Fibroblast of pulmonary artery (primary cell): ENCODE results near the gene MESP1.

Experiments used
- DNase-seq: peaks from one replicate; pipeline ENCODE4 v3.0.0-alpha.2; 2010; ENCODE audit warnings: low read depth
- H3K4me3 ChIP-seq: replicated peaks from 2 replicates; pipeline ENCODE4 v1.5.1; 2011; ENCODE audit warnings: low read depth, mild to moderate bottlenecking, control low read depth, low read length, moderate library complexity
- CTCF ChIP-seq: IDR thresholded peaks from 2 replicates; pipeline ENCODE4 v1.5.1; 2011; ENCODE audit warnings: mild to moderate bottlenecking, control low read depth, low read length, inconsistent platforms; ENCODE audit errors: missing control alignments

Gene MESP1

GRCh38 chr15:89766357-89767311, 15.6 kb upstream of the MESP1 start:
- H3K4me3 ChIP-seq = no peak overlapping the region
- TF ChIP-seq CTCF = no peak
- DNase-seq = no peak

GRCh38 chr15:89765694-89766093, 14.6 kb upstream of the MESP1 start:
- no peak for TF ChIP-seq CTCF
- DNase-seq = no peak
- H3K4me3 ChIP-seq = no peak overlapping the region

GRCh38 chr15:89761929-89762328, 10.9 kb upstream of the MESP1 start:
- H3K4me3 ChIP-seq = no peak overlapping the region
- no peak for TF ChIP-seq CTCF
- no peak for DNase-seq

GRCh38 chr15:89761009-89761831, 10.2 kb upstream of the MESP1 start:
- DNase-seq = no peak
- TF ChIP-seq CTCF = no peak
- H3K4me3 ChIP-seq = no peak overlapping the region

- TF ChIP-seq CTCF = peak; percentile 99
- DNase-seq = peak; percentile 76
- H3K4me3 ChIP-seq = no peak overlapping the region
Measured at GRCh38 chr15:89760303-89761008, 9.4 kb upstream of the MESP1 start.

- no peak for DNase-seq
- TF ChIP-seq CTCF = no peak
- no peak overlapping the region for H3K4me3 ChIP-seq
Measured at GRCh38 chr15:89759835-89760234, 8.8 kb upstream of the MESP1 start.
